Airway epithelial cell (primary cell): ENCODE results near the gene LGI2. TPM values are rescaled to one million over a fixed set of nuclear protein-coding genes. Genes with fewer than 3 reads are reported as not detected.

Source experiments
- total RNA-seq: library from RNA; depleted of rRNA; stranded (reverse); fragments of >200 nt; gene quantifications from 2 replicates; pipeline ENCODE4 v1.2.3, GENCODE V29; 2015

The LGI2 gene
- total RNA-seq, result not detected in 2 replicates

GRCh38 chr4:25030277-25031076 is at the start of gene LGI2:
Gene LGI2, minus strand, starts transcription at chr4:25030946. Its CDS starts 253 bp downstream, at chr4:25030693.

Other genes starting within 250 kb of the LGI2 start
- gene SOD3, start 235.4 kb downstream of the LGI2 start, total RNA-seq, result 0.21 and 1.9 TPM in 2 replicates
- 1.9 and 2.8 TPM in 2 replicates for gene CCDC149, start 117.9 kb downstream of the LGI2 start, total RNA-seq
- 3.3 and 5.1 TPM in 2 replicates for gene SEPSECS, start 129.5 kb upstream of the LGI2 start, total RNA-seq
- gene PI4K2B, start 203.1 kb upstream of the LGI2 start, total RNA-seq, result 16.4 and 22.6 TPM in 2 replicates